Mesenchymal stem cell (in vitro differentiated cells and primary cell): ENCODE data around the gene ABI3BP.
A peak's percentile ranks its signal among the peaks of the same experiment; 100 is the strongest.

Experiments
- DNase-seq: peaks from one replicate; pipeline ENCODE4 v3.0.0-alpha.2; 2013
- H2AFZ ChIP-seq: one replicate; pipeline ENCODE4 v1.6.1; 2013; ENCODE audit warnings: low read depth, mild to moderate bottlenecking, control low read depth, inconsistent platforms, low read length, moderate library complexity
- H2AK5ac ChIP-seq: 2 replicates; pipeline ENCODE4 v1.6.1; 2013; ENCODE audit warnings: low read length, moderate library complexity, mild to moderate bottlenecking, inconsistent platforms; ENCODE audit not compliant: severe bottlenecking
- H2BK120ac ChIP-seq: one replicate; pipeline ENCODE4 v1.6.1; 2013; ENCODE audit warnings: low read depth, mild to moderate bottlenecking, inconsistent platforms, low read length, moderate library complexity
- H2BK12ac ChIP-seq, 2 experiments: one replicate each; pipeline ENCODE4 v1.6.1; 2013; ENCODE audit warnings: inconsistent platforms in 2 of 2, low read length in 2 of 2, mild to moderate bottlenecking in 2 of 2, moderate library complexity in 2 of 2, control low read depth in 1 of 2
- H2BK15ac ChIP-seq: one replicate; pipeline ENCODE4 v1.6.1; 2013; ENCODE audit warnings: mild to moderate bottlenecking, low read depth, inconsistent platforms; ENCODE audit not compliant: poor library complexity, severe bottlenecking
- H2BK5ac ChIP-seq: 2 replicates; pipeline ENCODE4 v1.6.1; 2013; ENCODE audit warnings: low read depth, mild to moderate bottlenecking, low read length, control low read depth, inconsistent platforms; ENCODE audit not compliant: poor library complexity, severe bottlenecking
- H3K14ac ChIP-seq, 2 experiments: one replicate each; pipeline ENCODE4 v1.6.1; 2013; ENCODE audit warnings: inconsistent platforms in 2 of 2, low read length in 2 of 2, control low read depth in 1 of 2, mild to moderate bottlenecking in 1 of 2, moderate library complexity in 1 of 2
- H3K18ac ChIP-seq, 2 experiments: one replicate each; pipeline ENCODE4 v1.6.1; 2013; ENCODE audit warnings: inconsistent platforms in 2 of 2, low read length in 2 of 2, control low read depth in 1 of 2, low read depth in 1 of 2, mild to moderate bottlenecking in 1 of 2
- H3K23ac ChIP-seq, 2 experiments: one replicate each; pipeline ENCODE4 v1.6.1; 2013; ENCODE audit warnings: inconsistent platforms in 2 of 2, low read length in 2 of 2, mild to moderate bottlenecking in 2 of 2, moderate library complexity in 2 of 2, control low read depth in 1 of 2
- H3K27ac ChIP-seq: 2 replicates; pipeline ENCODE4 v1.5.1; 2013; ENCODE audit warnings: mild to moderate bottlenecking, moderate library complexity, low read length, control low read depth, inconsistent platforms; ENCODE audit not compliant: poor library complexity, severe bottlenecking
- H3K27me3 ChIP-seq, 2 experiments: 2 replicates each; pipeline versions ENCODE4 v1.6.1 to v1.7.0; 2013; ENCODE audit warnings: low read length in 2 of 2, mild to moderate bottlenecking in 2 of 2, moderate library complexity in 2 of 2, control low read depth in 1 of 2, inconsistent platforms in 1 of 2; ENCODE audit not compliant: control insufficient read depth in 1 of 2, insufficient read depth in 1 of 2
- H3K36me3 ChIP-seq, 2 experiments: 2 replicates each; pipeline versions ENCODE4 v1.6.1 to v1.7.0; 2013; ENCODE audit warnings: low read length in 2 of 2, control low read depth in 1 of 2, inconsistent platforms in 1 of 2, low read depth in 1 of 2, mild to moderate bottlenecking in 1 of 2; ENCODE audit not compliant: insufficient read depth in 2 of 2, control insufficient read depth in 1 of 2
- H3K4ac ChIP-seq, 2 experiments: one replicate each; pipeline ENCODE4 v1.6.1; 2013; ENCODE audit warnings: inconsistent platforms in 2 of 2, low read length in 2 of 2, mild to moderate bottlenecking in 2 of 2, moderate library complexity in 2 of 2, control low read depth in 1 of 2, low read depth in 1 of 2
- H3K4me1 ChIP-seq: 2 replicates; pipeline ENCODE4 v1.6.1; 2013; ENCODE audit warnings: low read depth, low read length, control low read depth; ENCODE audit not compliant: control insufficient read depth, insufficient read depth
- H3K4me2 ChIP-seq: 2 replicates; pipeline ENCODE4 v1.6.1; 2013; ENCODE audit warnings: low read length, mild to moderate bottlenecking, inconsistent platforms; ENCODE audit not compliant: poor library complexity, severe bottlenecking
- H3K4me3 ChIP-seq, 2 experiments: 2 replicates each; pipeline versions ENCODE4 v1.5.1 to v1.7.0; 2013; ENCODE audit warnings: low read length in 2 of 2, mild to moderate bottlenecking in 2 of 2, control low read depth in 1 of 2, low read depth in 1 of 2; ENCODE audit not compliant: insufficient read depth in 1 of 2
- H3K79me1 ChIP-seq: replicated peaks from 2 replicates; pipeline ENCODE4 v1.6.1; 2013; ENCODE audit warnings: mild to moderate bottlenecking, control low read depth, low read length, inconsistent platforms; ENCODE audit not compliant: poor library complexity, severe bottlenecking
- H3K9ac ChIP-seq: 2 replicates; pipeline ENCODE4 v1.7.0; 2013; ENCODE audit warnings: mild to moderate bottlenecking, low read length, moderate library complexity
- H3K9me3 ChIP-seq: 2 replicates; pipeline ENCODE4 v1.7.0; 2013; ENCODE audit warnings: mild to moderate bottlenecking, low read length; ENCODE audit not compliant: control insufficient read depth
- H4K8ac ChIP-seq: one replicate; pipeline ENCODE4 v1.6.1; 2013; ENCODE audit warnings: inconsistent platforms, mild to moderate bottlenecking, low read length, moderate library complexity
- H4K91ac ChIP-seq: one replicate; pipeline ENCODE4 v1.6.1; 2013; ENCODE audit warnings: mild to moderate bottlenecking, low read length, inconsistent platforms
- WGBS: methylation state at CpG from one replicate; pipeline ENCODE4 v1.1.7; 2013; ENCODE audit warnings: mixed read lengths; 5-methylcytosine and 5-hydroxymethylcytosine counted together

Gene ABI3BP

DNA sequence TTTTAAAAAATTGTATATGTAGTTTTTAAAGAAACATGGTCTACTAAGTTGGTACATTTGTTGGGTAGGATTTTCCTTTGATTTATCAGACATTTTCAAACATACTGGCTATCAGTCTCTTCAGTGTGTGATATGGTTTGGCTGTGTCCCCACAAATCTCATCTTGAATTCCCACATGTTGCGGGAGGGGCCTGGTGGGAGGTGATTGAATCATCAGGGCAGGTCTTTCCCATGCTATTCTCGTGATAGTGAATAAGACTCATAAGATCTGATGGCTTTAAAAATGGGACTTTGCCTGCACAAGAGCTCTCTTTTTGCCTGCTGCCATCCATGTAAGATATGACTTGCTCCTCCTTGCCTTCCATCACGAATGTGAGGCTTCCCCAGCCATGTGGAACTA lies 121.9 kb downstream of the ABI3BP start:
- Histone ChIP-seq H3K14ac (no peak overlapping the region), H2AFZ (no peak overlapping the region), H3K9ac (peak overlapping the region; percentile 59), H3K4me1 (no peaks in the 10 kb centered on the region), H3K4me3 (no peak overlapping the region), H2BK12ac (no peak overlapping the region), H3K9me3 (no peaks in the 10 kb centered on the region), H3K4me2 (no peak overlapping the region), H2AK5ac (no peak overlapping the region), H2BK15ac (no peak overlapping the region), H3K79me1 (no peaks in the 10 kb centered on the region), H4K8ac (no peak overlapping the region), H4K91ac (no peak overlapping the region), H3K18ac (no peak overlapping the region), H3K4ac (no peak overlapping the region), H3K23ac (no peak overlapping the region), H3K36me3 (peaks cover 0 to 62% of the 10 kb centered on the region in 2 experiments), H3K27ac (no peak overlapping the region), H2BK120ac (no peak overlapping the region), H2BK5ac (no peak overlapping the region), H3K27me3 (no peaks in the 10 kb centered on the region)
- WGBS = 96% methylated on average over 2 of the region's 3 CpGs
- no peak for DNase-seq

DNA sequence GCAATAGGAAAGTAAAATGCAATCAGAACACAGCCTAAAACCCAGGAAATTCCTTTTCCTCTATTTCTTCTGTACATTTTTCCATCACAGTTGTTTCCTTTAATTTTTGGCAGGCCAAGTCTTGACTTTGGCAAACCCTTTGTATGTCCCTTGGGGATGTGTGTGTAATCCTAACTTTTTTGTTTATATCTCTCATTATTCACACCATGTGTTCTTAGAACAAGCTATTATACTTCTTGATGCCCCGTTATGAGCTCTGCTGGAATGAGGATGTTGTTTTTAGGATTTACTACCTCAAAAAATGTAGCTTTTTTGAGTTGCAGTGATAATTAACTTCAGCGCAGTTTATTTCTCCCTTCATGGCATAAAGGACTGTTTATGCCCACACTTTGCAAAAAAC lies 123.4 kb downstream of the ABI3BP start:
- 43% methylated on average over 1 of the region's 2 CpGs for WGBS
- Histone ChIP-seq H3K9ac (peak overlapping the region; percentile 63), H4K91ac (no peak overlapping the region)

DNA sequence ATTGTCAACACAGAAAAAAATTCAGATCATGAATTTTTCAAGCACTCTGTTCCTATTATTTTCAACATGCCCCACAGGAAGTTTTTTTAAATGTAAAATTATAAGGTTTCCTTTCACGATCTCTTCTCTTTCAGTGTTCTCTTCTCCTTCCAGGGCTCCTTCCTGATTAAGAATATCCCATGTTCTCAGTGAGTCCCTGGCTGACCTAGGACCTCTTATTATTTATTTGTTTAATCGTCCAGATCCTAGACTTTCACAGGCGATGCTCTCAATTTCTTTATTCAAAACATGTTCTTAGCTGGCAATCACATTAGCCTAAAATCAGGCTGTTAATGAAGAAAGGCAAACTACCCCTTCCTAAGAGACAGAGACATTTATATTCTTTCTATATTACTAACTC lies 124.3 kb downstream of the ABI3BP start:
- H3K4me2 ChIP-seq = no peak overlapping the region
- H3K14ac ChIP-seq = no peak overlapping the region
- H3K9me3 ChIP-seq = no peaks in the 10 kb centered on the region
- H4K8ac ChIP-seq = no peak overlapping the region
- H3K18ac ChIP-seq = no peak overlapping the region
- no peak overlapping the region for H2BK15ac ChIP-seq
- H3K4me3 ChIP-seq = no peak overlapping the region
- H3K23ac ChIP-seq = no peak overlapping the region
- no peak overlapping the region for H4K91ac ChIP-seq
- no peak overlapping the region for H3K27ac ChIP-seq
- peak overlapping the region; percentile 63 for H3K9ac ChIP-seq
- no peak for DNase-seq
- H3K79me1 ChIP-seq = no peaks in the 10 kb centered on the region
- no peak overlapping the region for H2AFZ ChIP-seq
- no peak overlapping the region for H2BK12ac ChIP-seq
- H3K4me1 ChIP-seq = no peaks in the 10 kb centered on the region
- no peak overlapping the region for H3K4ac ChIP-seq
- no peaks in the 10 kb centered on the region for H3K27me3 ChIP-seq
- H2BK5ac ChIP-seq = no peak overlapping the region
- 99% methylated on average over 3 of the region's 3 CpGs for WGBS
- H2AK5ac ChIP-seq = no peak overlapping the region
- no peak overlapping the region for H2BK120ac ChIP-seq
- peaks cover 0 to 66% of the 10 kb centered on the region in 2 experiments for H3K36me3 ChIP-seq

More for the DNA sequence above, 123.4 kb downstream of the ABI3BP start:
- H2BK5ac ChIP-seq = no peak overlapping the region
- no peaks in the 10 kb centered on the region for H3K27me3 ChIP-seq
- no peak overlapping the region for H3K14ac ChIP-seq
- no peak overlapping the region for H2BK120ac ChIP-seq
- H3K4me3 ChIP-seq = peak overlapping the region in 1 of 2 experiments; percentile 29
- H3K4ac ChIP-seq = no peak overlapping the region
- no peaks in the 10 kb centered on the region for H3K9me3 ChIP-seq
- no peak for DNase-seq
- no peak overlapping the region for H4K8ac ChIP-seq
- no peaks in the 10 kb centered on the region for H3K4me1 ChIP-seq
- H3K4me2 ChIP-seq = no peak overlapping the region
- peaks cover 0 to 66% of the 10 kb centered on the region in 2 experiments for H3K36me3 ChIP-seq
- no peak overlapping the region for H2AFZ ChIP-seq
- no peak overlapping the region for H2BK15ac ChIP-seq
- H3K79me1 ChIP-seq = no peaks in the 10 kb centered on the region
- H2BK12ac ChIP-seq = no peak overlapping the region
- no peak overlapping the region for H3K18ac ChIP-seq
- no peak overlapping the region for H3K23ac ChIP-seq
- no peak overlapping the region for H2AK5ac ChIP-seq
- no peak overlapping the region for H3K27ac ChIP-seq

GRCh38 chr3:100868096-100868495 lies 125.1 kb downstream of the ABI3BP start:
- DNase-seq = no peak
- Histone ChIP-seq H3K23ac (no peak overlapping the region), H3K36me3 (peaks cover 0 to 66% of the 10 kb centered on the region in 2 experiments), H3K4ac (no peak overlapping the region), H2BK12ac (no peak overlapping the region), H2BK5ac (no peak overlapping the region), H2AFZ (no peak overlapping the region), H2BK15ac (no peak overlapping the region), H3K4me2 (no peak overlapping the region), H3K27me3 (no peaks in the 10 kb centered on the region), H3K27ac (no peak overlapping the region), H3K9ac (no peak overlapping the region), H4K91ac (no peak overlapping the region), H3K4me3 (no peak overlapping the region), H3K9me3 (no peaks in the 10 kb centered on the region), H4K8ac (no peak overlapping the region), H3K18ac (no peak overlapping the region), H3K14ac (no peak overlapping the region), H2AK5ac (no peak overlapping the region), H2BK120ac (no peak overlapping the region), H3K79me1 (no peaks in the 10 kb centered on the region), H3K4me1 (no peaks in the 10 kb centered on the region)
- whole genome bisulfite sequencing = 88% methylated on average over 1 of the region's 1 CpG
